ENCODE results near the gene MCCC2.
"Not testable (repeated sequence)": the region's sequence is repeated elsewhere in the genome, so short reads cannot be mapped to it uniquely, and the experiment has no call there.

Gene MCCC2

GRCh38 chr5:71600783-71601182 is 13.6 kb downstream of the MCCC2 start:
- DNase-seq: no peak

- peak; percentile 53 for DNase-seq
Measured at GRCh38 chr5:71601222-71602026, 14.3 kb downstream of the MCCC2 start.

- DNase-seq: not testable (repeated sequence)
Measured at GRCh38 chr5:71609916-71610315, 22.8 kb downstream of the MCCC2 start.

GRCh38 chr5:71615809-71616208 is 28.7 kb downstream of the MCCC2 start:
- DNase-seq: no peak

GRCh38 chr5:71620630-71621029 is 33.5 kb downstream of the MCCC2 start:
- no peak for DNase-seq

- DNase-seq: no peak
Measured at GRCh38 chr5:71621268-71621667, 34.1 kb downstream of the MCCC2 start.

GRCh38 chr5:71621741-71622140 is 34.6 kb downstream of the MCCC2 start:
- DNase-seq: no peak

GRCh38 chr5:71623221-71623794 is 36.2 kb downstream of the MCCC2 start:
- DNase-seq: no peak

- no peak for DNase-seq
Measured at GRCh38 chr5:71629950-71630349, 42.8 kb downstream of the MCCC2 start.

GRCh38 chr5:71631070-71631469 is 43.9 kb downstream of the MCCC2 start:
- no peak for DNase-seq

- no peak for DNase-seq
Measured at GRCh38 chr5:71632168-71632567, 45.0 kb downstream of the MCCC2 start.

- no peak for DNase-seq
Measured at GRCh38 chr5:71633255-71634155, 46.4 kb downstream of the MCCC2 start.

- no peak for DNase-seq
Measured at GRCh38 chr5:71637133-71637532, 50.0 kb downstream of the MCCC2 start.

GRCh38 chr5:71640408-71640807 is 53.3 kb downstream of the MCCC2 start:
- no peak for DNase-seq

- DNase-seq: no peak
Measured at GRCh38 chr5:71645030-71645429, 57.9 kb downstream of the MCCC2 start.

- DNase-seq: not testable (repeated sequence)
Measured at GRCh38 chr5:71650940-71651339, 63.8 kb downstream of the MCCC2 start.

GRCh38 chr5:71651579-71651978 is 64.4 kb downstream of the MCCC2 start:
- no peak for DNase-seq

- no peak for DNase-seq
Measured at GRCh38 chr5:71652349-71652748, 65.2 kb downstream of the MCCC2 start.

- DNase-seq: no peak
Measured at GRCh38 chr5:71652803-71653543, 65.8 kb downstream of the MCCC2 start.

GRCh38 chr5:71658916-71659662 is 71.9 kb downstream of the MCCC2 start:
- DNase-seq: no peak

GRCh38 chr5:71662381-71662780 is 75.2 kb downstream of the MCCC2 start:
- no peak for DNase-seq
